Liver (tissue), 9 donors: Measurements from ENCODE around the gene MYO16. TPM values are rescaled to one million over a fixed set of nuclear protein-coding genes. Genes with fewer than 3 reads are reported as not detected.

ENCODE experiments used
- DNase-seq: peaks from one replicate; pipeline ENCODE4 v3.0.0-alpha.2; 2017; ENCODE audit warnings: low spot score
- H3K27ac ChIP-seq, 2 donors: one replicate each; pipeline ENCODE4 v1.7.0; 2013; ENCODE audit warnings: inconsistent platforms in 2 of 2, low read length in 2 of 2, control low read depth in 1 of 2, low read depth in 1 of 2, mild to moderate bottlenecking in 1 of 2
- H3K27me3 ChIP-seq, 4 donors: one replicate each; pipeline versions ENCODE4 v1.6.1 to v1.7.0; 2013; ENCODE audit warnings: low read length in 3 of 4, inconsistent platforms in 1 of 4, mild to moderate bottlenecking in 1 of 4, moderate library complexity in 1 of 4; ENCODE audit not compliant: control insufficient read depth in 4 of 4, insufficient read depth in 4 of 4
- H3K36me3 ChIP-seq, 4 donors: one replicate each; pipeline versions ENCODE4 v1.6.1 to v1.7.0; 2013; ENCODE audit warnings: low read length in 3 of 4, mild to moderate bottlenecking in 3 of 4, low read depth in 1 of 4, moderate library complexity in 1 of 4; ENCODE audit not compliant: control insufficient read depth in 4 of 4, insufficient read depth in 3 of 4
- H3K4me1 ChIP-seq, 4 donors: one replicate each; pipeline versions ENCODE4 v1.6.1 to v1.7.0; 2013; ENCODE audit warnings: low read length in 3 of 4, mild to moderate bottlenecking in 3 of 4, moderate library complexity in 1 of 4; ENCODE audit not compliant: control insufficient read depth in 4 of 4, insufficient read depth in 4 of 4
- H3K4me3 ChIP-seq, 3 donors: one replicate each; pipeline versions ENCODE4 v1.6.1 to v1.7.0; 2013; ENCODE audit warnings: low read length in 3 of 3, control low read depth in 1 of 3, low read depth in 1 of 3, mild to moderate bottlenecking in 1 of 3
- H3K9ac ChIP-seq, 2 donors: one replicate each; pipeline ENCODE4 v1.7.0; 2013; ENCODE audit warnings: low read length in 2 of 2, mild to moderate bottlenecking in 2 of 2, moderate library complexity in 2 of 2, control low read depth in 1 of 2, low read depth in 1 of 2
- H3K9me3 ChIP-seq, 4 donors: one replicate each; pipeline versions ENCODE4 v1.6.1 to v1.7.0; 2013; ENCODE audit warnings: low read length in 3 of 4; ENCODE audit not compliant: control insufficient read depth in 4 of 4
- FOXA1 ChIP-seq: IDR thresholded peaks from 2 replicates; pipeline ENCODE4 v1.6.1; 2016; ENCODE audit warnings: antibody characterized with exemption
- GABPA ChIP-seq, 2 donors: IDR thresholded peaks in 1 of 2; conservative IDR thresholded peaks in 1 of 2; 2 replicates each; pipeline ENCODE4 v1.6.1; 2016; ENCODE audit warnings: antibody characterized with exemption in 2 of 2, mild to moderate bottlenecking in 1 of 2, moderate library complexity in 1 of 2
- HNF4A ChIP-seq, 2 donors: conservative IDR thresholded peaks; 2 replicates each; pipeline ENCODE4 v1.6.1; 2016; ENCODE audit warnings: antibody characterized with exemption in 2 of 2, mild to moderate bottlenecking in 2 of 2
- HNF4G ChIP-seq: IDR thresholded peaks from 2 replicates; pipeline ENCODE4 v1.6.1; 2016; ENCODE audit warnings: antibody characterized with exemption
- JUND ChIP-seq, 2 donors: IDR thresholded peaks; 2 replicates each; pipeline ENCODE4 v1.6.1; 2016; ENCODE audit warnings: antibody characterized with exemption in 2 of 2
- NR2F2 ChIP-seq: IDR thresholded peaks from 2 replicates; pipeline ENCODE4 v1.6.1; 2016; ENCODE audit warnings: antibody characterized with exemption
- RAD21 ChIP-seq, 2 donors: IDR thresholded peaks; 2 replicates each; pipeline ENCODE4 v1.6.1; 2016; ENCODE audit warnings: antibody characterized with exemption in 2 of 2, mild to moderate bottlenecking in 2 of 2
- REST ChIP-seq: IDR thresholded peaks from 2 replicates; pipeline ENCODE4 v1.6.1; 2016; ENCODE audit warnings: antibody characterized with exemption, mild to moderate bottlenecking
- RXRA ChIP-seq, 2 donors: IDR thresholded peaks; 2 replicates each; pipeline ENCODE4 v1.6.1; 2017 to 2018; ENCODE audit warnings: antibody characterized with exemption in 2 of 2, mild to moderate bottlenecking in 1 of 2
- SP1 ChIP-seq: IDR thresholded peaks from 2 replicates; pipeline ENCODE4 v1.6.1; 2018; ENCODE audit warnings: antibody characterized with exemption, mild to moderate bottlenecking
- TAF1 ChIP-seq: conservative IDR thresholded peaks from 2 replicates; pipeline ENCODE4 v1.6.1; 2016; ENCODE audit warnings: antibody characterized with exemption, mild to moderate bottlenecking
- YY1 ChIP-seq: IDR thresholded peaks from 2 replicates; pipeline ENCODE4 v1.6.1; 2016; ENCODE audit warnings: antibody characterized with exemption, mild to moderate bottlenecking
- ZBTB33 ChIP-seq: IDR thresholded peaks from 2 replicates; pipeline ENCODE4 v1.6.1; 2016; ENCODE audit warnings: antibody characterized with exemption
- WGBS: extraction: QIAGEN DNeasy Blood & Tissue Kit; methylation state at CpG from one replicate; pipeline ENCODE4 v1.1.7; 2013; 5-methylcytosine and 5-hydroxymethylcytosine counted together
- polyA plus RNA-seq, 2 donors: library from polyadenylated mRNA; stranded (reverse) in 1 of 2; unstranded in 1 of 2; fragments of 200-250 nt in 1 of 2; fragments of >200 nt in 1 of 2; fragmentation: Nextera tagmentation in 1 of 2; extraction: Ambion mirVana in 1 of 2; gene quantifications; one replicate each; pipeline versions ENCODE4 v1.2.1 to v1.2.3, GENCODE V29; 2013 to 2015
- total RNA-seq, 2 donors: library from RNA; depleted of rRNA; stranded (reverse); fragments of >200 nt; gene quantifications; one replicate each; pipeline ENCODE4 v1.2.3, GENCODE V29; 2014
- TF ChIP-seq, protein P1 (sequence below): IDR thresholded peaks from 2 replicates; pipeline ENCODE4 v1.6.1; 2016; ENCODE audit warnings: antibody characterized with exemption
- donor health status: healthy.
- donor health status: healthy.
- donor health status: healthy.
- donor health status: healthy.
- donor health status: healthy.

Gene MYO16
- total and polyA plus RNA-seq, 4 donors: 0.37 to 1.1 (median 0.68) TPM

DNA sequence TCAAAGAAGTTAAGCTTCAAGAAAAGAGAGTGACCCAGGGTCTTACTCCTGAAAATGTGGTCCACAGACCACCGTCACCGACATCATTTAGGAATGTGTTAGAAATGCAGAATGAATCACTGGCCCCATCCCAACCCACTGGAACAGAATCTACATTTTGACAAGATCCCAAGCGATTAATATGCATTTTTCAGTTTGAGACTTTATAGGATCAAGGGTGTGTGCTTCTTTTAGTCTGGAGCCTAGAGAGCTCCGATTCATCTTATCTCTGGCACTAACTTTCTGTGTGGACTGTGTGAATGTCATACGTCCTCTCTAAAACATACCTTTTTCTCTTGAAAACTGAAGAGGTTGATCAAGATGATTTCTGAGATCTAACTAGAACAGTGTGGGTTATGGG is 484.8 kb downstream of the MYO16 start:
- no peak overlapping the region for H3K4me3 ChIP-seq
- H3K27me3 ChIP-seq: no peaks in the 10 kb centered on the region
- no peak overlapping the region for H3K27ac ChIP-seq
- H3K4me1 ChIP-seq: no peaks in the 10 kb centered on the region
- no peak overlapping the region for H3K9ac ChIP-seq
- no peaks in the 10 kb centered on the region for H3K9me3 ChIP-seq
- 92% methylated on average over 5 of the region's 5 CpGs for WGBS
- DNase-seq: no peak
- TF ChIP-seq ZBTB33 (no peak), GABPA (IDR thresholded peaks at IDR 0.05 in 1 of 2, conservative IDR thresholded peaks at IDR 0.05 in 1 of 2) (no peak)
- H3K36me3 ChIP-seq: no peaks in the 10 kb centered on the region

GRCh38 chr13:109114991-109115390 is 485.6 kb downstream of the MYO16 start:
- 88% methylated on average over 2 of the region's 2 CpGs for WGBS
- H3K27ac ChIP-seq: no peak overlapping the region
- no peak for DNase-seq
- H3K27me3 ChIP-seq: no peaks in the 10 kb centered on the region
- H3K36me3 ChIP-seq: no peaks in the 10 kb centered on the region
- TF ChIP-seq YY1: no peak
- H3K9ac ChIP-seq: no peak overlapping the region
- H3K9me3 ChIP-seq: no peaks in the 10 kb centered on the region
- H3K4me1 ChIP-seq: no peaks in the 10 kb centered on the region
- H3K4me3 ChIP-seq: no peak overlapping the region

- Histone ChIP-seq H3K9me3 (no peaks in the 10 kb centered on the region), H3K36me3 (no peaks in the 10 kb centered on the region), H3K27ac (no peak overlapping the region), H3K27me3 (no peaks in the 10 kb centered on the region), H3K4me1 (no peaks in the 10 kb centered on the region), H3K4me3 (no peak overlapping the region), H3K9ac (no peak overlapping the region)
- WGBS: 85% methylated on average over 1 of the region's 1 CpG
- TF ChIP-seq FOXA1 (no peak), RAD21 (IDR thresholded peaks at IDR 0.05) (no peak), NR2F2 (no peak), YY1 (no peak), HNF4G (no peak), JUND (IDR thresholded peaks at IDR 0.05) (no peak)
- TF ChIP-seq, protein P1, sequence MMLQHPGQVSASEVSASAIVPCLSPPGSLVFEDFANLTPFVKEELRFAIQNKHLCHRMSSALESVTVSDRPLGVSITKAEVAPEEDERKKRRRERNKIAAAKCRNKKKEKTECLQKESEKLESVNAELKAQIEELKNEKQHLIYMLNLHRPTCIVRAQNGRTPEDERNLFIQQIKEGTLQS: no peak
- no peak for DNase-seq
Observed at GRCh38 chr13:109118521-109118920, 489.1 kb downstream of the MYO16 start.

DNA sequence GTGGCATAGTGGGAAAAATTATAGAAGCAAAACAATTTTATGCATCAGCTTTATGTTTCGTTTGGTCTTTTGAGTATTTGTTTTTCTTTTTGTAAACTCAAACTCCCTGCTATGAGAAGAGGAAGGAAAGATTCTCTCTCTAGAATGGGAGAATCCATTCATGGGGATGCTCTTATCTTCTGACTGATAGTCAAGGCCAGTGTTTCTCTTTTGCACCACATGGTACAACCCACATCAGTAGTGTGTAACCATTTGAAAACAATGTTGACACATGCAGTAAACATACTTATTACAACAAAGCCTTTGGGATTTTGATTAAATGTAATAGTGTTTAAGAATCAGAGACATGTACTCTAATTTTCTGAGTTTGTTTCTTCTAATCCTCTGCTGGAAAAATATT is 490.5 kb downstream of the MYO16 start:
- H3K27ac ChIP-seq: no peak overlapping the region
- no peaks in the 10 kb centered on the region for H3K36me3 ChIP-seq
- DNase-seq: no peak
- H3K9me3 ChIP-seq: no peaks in the 10 kb centered on the region
- H3K27me3 ChIP-seq: no peaks in the 10 kb centered on the region
- H3K9ac ChIP-seq: no peak overlapping the region
- H3K4me3 ChIP-seq: no peak overlapping the region
- no peaks in the 10 kb centered on the region for H3K4me1 ChIP-seq
- 81% methylated on average over 1 of the region's 1 CpG for WGBS
- TF ChIP-seq GABPA (IDR thresholded peaks at IDR 0.05 in 1 of 2, conservative IDR thresholded peaks at IDR 0.05 in 1 of 2) (no peak), ZBTB33 (no peak), TAF1 (no peak), HNF4A (conservative IDR thresholded peaks at IDR 0.05) (no peak), HNF4G (no peak), SP1 (no peak), RAD21 (IDR thresholded peaks at IDR 0.05) (no peak), RXRA (IDR thresholded peaks at IDR 0.05) (no peak), REST (no peak), NR2F2 (no peak), FOXA1 (no peak)
